ENCODE measurements around the gene KRTCAP2.

DNA sequence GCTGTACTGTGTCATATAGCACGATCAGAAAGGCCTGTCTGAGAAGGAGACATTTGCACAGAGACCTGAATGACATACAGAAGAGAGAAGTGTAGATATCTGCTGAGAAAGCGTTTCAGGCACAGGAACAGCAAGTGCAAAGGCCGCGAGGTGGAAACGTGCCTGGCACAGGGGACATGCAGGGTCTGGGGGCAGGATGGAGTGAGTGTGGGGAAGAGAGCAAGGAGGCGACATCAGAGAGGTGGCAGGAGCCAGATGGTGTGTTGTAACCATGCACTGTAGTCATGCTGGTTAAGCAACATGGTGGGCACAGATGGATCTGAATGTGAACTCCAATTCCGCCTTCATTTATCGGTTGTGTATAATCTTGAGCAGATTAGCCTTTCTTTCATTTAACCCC lies 13.0 kb downstream of the KRTCAP2 start:
- TF ChIP-seq, protein P1, sequence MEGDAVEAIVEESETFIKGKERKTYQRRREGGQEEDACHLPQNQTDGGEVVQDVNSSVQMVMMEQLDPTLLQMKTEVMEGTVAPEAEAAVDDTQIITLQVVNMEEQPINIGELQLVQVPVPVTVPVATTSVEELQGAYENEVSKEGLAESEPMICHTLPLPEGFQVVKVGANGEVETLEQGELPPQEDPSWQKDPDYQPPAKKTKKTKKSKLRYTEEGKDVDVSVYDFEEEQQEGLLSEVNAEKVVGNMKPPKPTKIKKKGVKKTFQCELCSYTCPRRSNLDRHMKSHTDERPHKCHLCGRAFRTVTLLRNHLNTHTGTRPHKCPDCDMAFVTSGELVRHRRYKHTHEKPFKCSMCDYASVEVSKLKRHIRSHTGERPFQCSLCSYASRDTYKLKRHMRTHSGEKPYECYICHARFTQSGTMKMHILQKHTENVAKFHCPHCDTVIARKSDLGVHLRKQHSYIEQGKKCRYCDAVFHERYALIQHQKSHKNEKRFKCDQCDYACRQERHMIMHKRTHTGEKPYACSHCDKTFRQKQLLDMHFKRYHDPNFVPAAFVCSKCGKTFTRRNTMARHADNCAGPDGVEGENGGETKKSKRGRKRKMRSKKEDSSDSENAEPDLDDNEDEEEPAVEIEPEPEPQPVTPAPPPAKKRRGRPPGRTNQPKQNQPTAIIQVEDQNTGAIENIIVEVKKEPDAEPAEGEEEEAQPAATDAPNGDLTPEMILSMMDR (IDR thresholded peaks at IDR 0.05; ENCODE audit: insufficient read depth, low read length): no peak
- TF ChIP-seq, protein P2, sequence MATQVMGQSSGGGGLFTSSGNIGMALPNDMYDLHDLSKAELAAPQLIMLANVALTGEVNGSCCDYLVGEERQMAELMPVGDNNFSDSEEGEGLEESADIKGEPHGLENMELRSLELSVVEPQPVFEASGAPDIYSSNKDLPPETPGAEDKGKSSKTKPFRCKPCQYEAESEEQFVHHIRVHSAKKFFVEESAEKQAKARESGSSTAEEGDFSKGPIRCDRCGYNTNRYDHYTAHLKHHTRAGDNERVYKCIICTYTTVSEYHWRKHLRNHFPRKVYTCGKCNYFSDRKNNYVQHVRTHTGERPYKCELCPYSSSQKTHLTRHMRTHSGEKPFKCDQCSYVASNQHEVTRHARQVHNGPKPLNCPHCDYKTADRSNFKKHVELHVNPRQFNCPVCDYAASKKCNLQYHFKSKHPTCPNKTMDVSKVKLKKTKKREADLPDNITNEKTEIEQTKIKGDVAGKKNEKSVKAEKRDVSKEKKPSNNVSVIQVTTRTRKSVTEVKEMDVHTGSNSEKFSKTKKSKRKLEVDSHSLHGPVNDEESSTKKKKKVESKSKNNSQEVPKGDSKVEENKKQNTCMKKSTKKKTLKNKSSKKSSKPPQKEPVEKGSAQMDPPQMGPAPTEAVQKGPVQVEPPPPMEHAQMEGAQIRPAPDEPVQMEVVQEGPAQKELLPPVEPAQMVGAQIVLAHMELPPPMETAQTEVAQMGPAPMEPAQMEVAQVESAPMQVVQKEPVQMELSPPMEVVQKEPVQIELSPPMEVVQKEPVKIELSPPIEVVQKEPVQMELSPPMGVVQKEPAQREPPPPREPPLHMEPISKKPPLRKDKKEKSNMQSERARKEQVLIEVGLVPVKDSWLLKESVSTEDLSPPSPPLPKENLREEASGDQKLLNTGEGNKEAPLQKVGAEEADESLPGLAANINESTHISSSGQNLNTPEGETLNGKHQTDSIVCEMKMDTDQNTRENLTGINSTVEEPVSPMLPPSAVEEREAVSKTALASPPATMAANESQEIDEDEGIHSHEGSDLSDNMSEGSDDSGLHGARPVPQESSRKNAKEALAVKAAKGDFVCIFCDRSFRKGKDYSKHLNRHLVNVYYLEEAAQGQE (IDR thresholded peaks at IDR 0.05; ENCODE audit: insufficient replicate concordance, low read depth): no peak
- TF ChIP-seq GABPA (IDR thresholded peaks at IDR 0.05; ENCODE audit: low read depth): no peak
- TF ChIP-seq POLR2AphosphoS5 (IDR thresholded peaks at IDR 0.05; ENCODE audit: low read depth): no peak

Measured in HL-60 (cell line).